GM12878 (cell line): ENCODE measurements around the gene EPN1. TPM values are rescaled to one million over a fixed set of nuclear protein-coding genes. Genes with fewer than 3 reads are reported as not detected.
A peak's percentile ranks its signal among the peaks of the same experiment; 100 is the strongest.

Experiments
- ATF7 ChIP-seq: fragments of 450-650 bp; IDR thresholded peaks from 2 replicates; pipeline ENCODE4 v1.6.1; 2016; ENCODE audit warnings: low read depth, mild to moderate bottlenecking
- BACH1 ChIP-seq: fragments of 450-650 bp; IDR thresholded peaks from 2 replicates; pipeline ENCODE4 v1.6.1; 2017; ENCODE audit warnings: mild to moderate bottlenecking, borderline replicate concordance
- BHLHE40 ChIP-seq, 2 experiments: fragments of 450-650 bp in 1 of 2; IDR thresholded peaks; 2 replicates each; pipeline ENCODE4 v1.6.1; 2011 to 2017; ENCODE audit warnings: low read depth in 2 of 2, borderline replicate concordance in 1 of 2, improper control_type of control experiment in 1 of 2, low read length in 1 of 2, mild to moderate bottlenecking in 1 of 2
- CBFB ChIP-seq: IDR thresholded peaks from 2 replicates; pipeline ENCODE4 v1.6.1; 2016; ENCODE audit warnings: antibody characterized with exemption, low read depth
- CREB1 ChIP-seq: IDR thresholded peaks from 2 replicates; pipeline ENCODE4 v1.6.1; 2012; ENCODE audit warnings: low read depth, mild to moderate bottlenecking, inconsistent platforms
- CREM ChIP-seq: IDR thresholded peaks from 2 replicates; pipeline ENCODE4 v1.6.1; 2014; ENCODE audit warnings: antibody characterized with exemption, low read depth
- DPF2 ChIP-seq: fragments of 450-650 bp; IDR thresholded peaks from 2 replicates; pipeline ENCODE4 v1.6.1; 2017; ENCODE audit warnings: mild to moderate bottlenecking
- EED ChIP-seq: sonication (generic); IDR thresholded peaks from 2 replicates; pipeline ENCODE4 v1.6.1; 2016; ENCODE audit warnings: antibody characterized with exemption, low read depth
- FOXM1 ChIP-seq: IDR thresholded peaks from 2 replicates; pipeline ENCODE4 v1.6.1; 2012; ENCODE audit warnings: low read depth, mild to moderate bottlenecking, inconsistent platforms, low read length, moderate library complexity
- GABPA ChIP-seq: IDR thresholded peaks from 2 replicates; pipeline ENCODE4 v1.6.1; 2014; ENCODE audit warnings: antibody characterized with exemption, low read depth, mild to moderate bottlenecking, inconsistent platforms
- IKZF2 ChIP-seq, 2 experiments: fragments of 450-650 bp; IDR thresholded peaks; 2 replicates each; pipeline ENCODE4 v1.6.1; 2017; ENCODE audit warnings: mild to moderate bottlenecking in 2 of 2, moderate library complexity in 2 of 2
- MYB ChIP-seq: fragments of 150-350 bp; IDR thresholded peaks from 2 replicates; pipeline ENCODE4 v1.6.1; 2014; ENCODE audit warnings: mild to moderate bottlenecking, low read depth, low read length, borderline replicate concordance
- NR2C1 ChIP-seq: fragments of 450-650 bp; IDR thresholded peaks from 2 replicates; pipeline ENCODE4 v1.6.1; 2017; ENCODE audit warnings: antibody characterized with exemption, mild to moderate bottlenecking, moderate library complexity
- NR2F1 ChIP-seq: fragments of 450-650 bp; conservative IDR thresholded peaks from 2 replicates; pipeline ENCODE4 v1.6.1; 2017; ENCODE audit warnings: mild to moderate bottlenecking
- PAX8 ChIP-seq: fragments of 450-650 bp; IDR thresholded peaks from 2 replicates; pipeline ENCODE4 v1.6.1; 2017; ENCODE audit warnings: mild to moderate bottlenecking, moderate library complexity
- RCOR1 ChIP-seq: conservative IDR thresholded peaks from 2 replicates; pipeline ENCODE4 v1.6.1; 2012; ENCODE audit warnings: low read depth, low read length, improper control_type of control experiment
- TBL1XR1 ChIP-seq: IDR thresholded peaks from 2 replicates; pipeline ENCODE4 v1.6.1; 2012; ENCODE audit warnings: low read depth, low read length, improper control_type of control experiment
- ZBED1 ChIP-seq: IDR thresholded peaks from 2 replicates; pipeline ENCODE4 v1.6.1; 2016; ENCODE audit warnings: borderline replicate concordance
- ZNF384 ChIP-seq: IDR thresholded peaks from 2 replicates; pipeline ENCODE4 v1.6.1; 2012; ENCODE audit warnings: low read depth, mild to moderate bottlenecking, low read length, improper control_type of control experiment, borderline replicate concordance
- polyA plus RNA-seq, 11 experiments: library from polyadenylated mRNA; depleted of rRNA in 4 of 11; unstranded in 6 of 11; stranded (reverse) in 5 of 11; fragments of >200 nt; fragmentation: Nextera tagmentation in 4 of 11; fragmentation: Illumina TruSeq in 1 of 11; extraction: Ambion mirVana in 4 of 11; extraction: Trizol in 1 of 11; gene quantifications; 1 replicate in 1 of 11; 2 replicates in 10 of 11; pipeline versions ENCODE4 v1.2.1 to v1.2.3, GENCODE V29; 2011 to 2016; ENCODE audit warnings: inconsistent platforms in 2 of 11, missing spikeins in 2 of 11, low read depth in 1 of 11
- total RNA-seq, 4 experiments: library from RNA; depleted of rRNA in 3 of 4; stranded (reverse); fragments of >200 nt in 3 of 4; fragmentation: Illumina TruSeq in 1 of 4; extraction: Trizol in 1 of 4; gene quantifications; 2 replicates each; pipeline versions ENCODE4 v1.2.1 to v1.2.3, GENCODE V29; 2013 to 2021
- TF ChIP-seq, protein P1 (sequence below): IDR thresholded peaks from 2 replicates; pipeline ENCODE4 v1.6.1; 2011; ENCODE audit warnings: low read depth, low read length, improper control_type of control experiment, borderline replicate concordance
- TF ChIP-seq, protein P2 (sequence below): fragments of 450-650 bp; IDR thresholded peaks from 2 replicates; pipeline ENCODE4 v1.6.1; 2017; ENCODE audit warnings: low read depth, mild to moderate bottlenecking, moderate library complexity
- TF ChIP-seq, protein P3 (sequence below): fragments of 150-350 bp; IDR thresholded peaks from 2 replicates; pipeline ENCODE4 v1.6.1; 2014; ENCODE audit warnings: mild to moderate bottlenecking, low read depth, low read length
- TF ChIP-seq, protein P4 (sequence below): IDR thresholded peaks from 2 replicates; pipeline ENCODE4 v1.6.1; 2012; ENCODE audit warnings: low read depth, low read length, improper control_type of control experiment
- TF ChIP-seq, protein P5 (sequence below): fragments of 450-650 bp; IDR thresholded peaks from 2 replicates; pipeline ENCODE4 v1.6.1; 2016; ENCODE audit warnings: mild to moderate bottlenecking

EPN1 gene
- total and polyA plus RNA-seq, 10 of the 15 experiments (the other 5 are each of a cell fraction or from before 2014, with no cell fraction given): 0.11 to 88.5 (median 10.6) TPM

DNA sequence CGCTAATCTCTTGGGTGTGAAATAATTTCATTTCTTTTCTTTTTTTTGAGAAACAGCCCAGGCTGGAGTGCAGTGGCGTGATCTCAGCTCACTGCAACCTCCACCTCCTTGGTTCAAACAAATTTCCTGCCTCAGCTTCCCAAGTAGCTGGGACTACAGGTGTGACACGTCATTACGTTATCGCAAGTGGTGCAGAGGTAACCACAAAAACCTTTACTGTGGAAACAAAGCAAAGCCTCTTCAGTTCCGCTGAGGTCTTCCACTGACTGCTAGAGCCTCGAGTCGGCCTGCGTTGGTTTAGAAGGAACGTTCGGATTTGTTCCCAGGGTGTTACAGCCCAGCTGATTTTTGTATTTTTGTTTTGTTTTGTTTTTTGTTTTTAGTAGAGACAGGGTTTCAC, 48.7 kb upstream of the EPN1 start (continued):
- no peak for TF ChIP-seq BACH1
- no peak for TF ChIP-seq NR2C1
- TF ChIP-seq, protein P1, sequence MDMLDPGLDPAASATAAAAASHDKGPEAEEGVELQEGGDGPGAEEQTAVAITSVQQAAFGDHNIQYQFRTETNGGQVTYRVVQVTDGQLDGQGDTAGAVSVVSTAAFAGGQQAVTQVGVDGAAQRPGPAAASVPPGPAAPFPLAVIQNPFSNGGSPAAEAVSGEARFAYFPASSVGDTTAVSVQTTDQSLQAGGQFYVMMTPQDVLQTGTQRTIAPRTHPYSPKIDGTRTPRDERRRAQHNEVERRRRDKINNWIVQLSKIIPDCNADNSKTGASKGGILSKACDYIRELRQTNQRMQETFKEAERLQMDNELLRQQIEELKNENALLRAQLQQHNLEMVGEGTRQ: no peak
- no peak for TF ChIP-seq MYB
- TF ChIP-seq, protein P2, sequence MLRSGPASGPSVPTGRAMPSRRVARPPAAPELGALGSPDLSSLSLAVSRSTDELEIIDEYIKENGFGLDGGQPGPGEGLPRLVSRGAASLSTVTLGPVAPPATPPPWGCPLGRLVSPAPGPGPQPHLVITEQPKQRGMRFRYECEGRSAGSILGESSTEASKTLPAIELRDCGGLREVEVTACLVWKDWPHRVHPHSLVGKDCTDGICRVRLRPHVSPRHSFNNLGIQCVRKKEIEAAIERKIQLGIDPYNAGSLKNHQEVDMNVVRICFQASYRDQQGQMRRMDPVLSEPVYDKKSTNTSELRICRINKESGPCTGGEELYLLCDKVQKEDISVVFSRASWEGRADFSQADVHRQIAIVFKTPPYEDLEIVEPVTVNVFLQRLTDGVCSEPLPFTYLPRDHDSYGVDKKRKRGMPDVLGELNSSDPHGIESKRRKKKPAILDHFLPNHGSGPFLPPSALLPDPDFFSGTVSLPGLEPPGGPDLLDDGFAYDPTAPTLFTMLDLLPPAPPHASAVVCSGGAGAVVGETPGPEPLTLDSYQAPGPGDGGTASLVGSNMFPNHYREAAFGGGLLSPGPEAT: peak; percentile 44; the same call in 1 of the 2 replicates
- peak; percentile 81 to 85 for TF ChIP-seq IKZF2 (IDR thresholded peaks at IDR 0.05)
- TF ChIP-seq, protein P3, sequence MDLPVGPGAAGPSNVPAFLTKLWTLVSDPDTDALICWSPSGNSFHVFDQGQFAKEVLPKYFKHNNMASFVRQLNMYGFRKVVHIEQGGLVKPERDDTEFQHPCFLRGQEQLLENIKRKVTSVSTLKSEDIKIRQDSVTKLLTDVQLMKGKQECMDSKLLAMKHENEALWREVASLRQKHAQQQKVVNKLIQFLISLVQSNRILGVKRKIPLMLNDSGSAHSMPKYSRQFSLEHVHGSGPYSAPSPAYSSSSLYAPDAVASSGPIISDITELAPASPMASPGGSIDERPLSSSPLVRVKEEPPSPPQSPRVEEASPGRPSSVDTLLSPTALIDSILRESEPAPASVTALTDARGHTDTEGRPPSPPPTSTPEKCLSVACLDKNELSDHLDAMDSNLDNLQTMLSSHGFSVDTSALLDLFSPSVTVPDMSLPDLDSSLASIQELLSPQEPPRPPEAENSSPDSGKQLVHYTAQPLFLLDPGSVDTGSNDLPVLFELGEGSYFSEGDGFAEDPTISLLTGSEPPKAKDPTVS: no peak
- TF ChIP-seq FOXM1: 0 out of 2 replicates have a peak, but pooled peaks have one; percentile 15
- peak; percentile 91 for TF ChIP-seq EED
- TF ChIP-seq CBFB: peak; percentile 54; the same call in 1 of the 2 replicates
- TF ChIP-seq PAX8: no peak
- TF ChIP-seq, protein P4, sequence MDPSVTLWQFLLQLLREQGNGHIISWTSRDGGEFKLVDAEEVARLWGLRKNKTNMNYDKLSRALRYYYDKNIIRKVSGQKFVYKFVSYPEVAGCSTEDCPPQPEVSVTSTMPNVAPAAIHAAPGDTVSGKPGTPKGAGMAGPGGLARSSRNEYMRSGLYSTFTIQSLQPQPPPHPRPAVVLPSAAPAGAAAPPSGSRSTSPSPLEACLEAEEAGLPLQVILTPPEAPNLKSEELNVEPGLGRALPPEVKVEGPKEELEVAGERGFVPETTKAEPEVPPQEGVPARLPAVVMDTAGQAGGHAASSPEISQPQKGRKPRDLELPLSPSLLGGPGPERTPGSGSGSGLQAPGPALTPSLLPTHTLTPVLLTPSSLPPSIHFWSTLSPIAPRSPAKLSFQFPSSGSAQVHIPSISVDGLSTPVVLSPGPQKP: no peak
- TF ChIP-seq DPF2: 0 out of 2 replicates have a peak, but pooled peaks have one; percentile 53
- peak in 1 of 2 experiments; percentile 17; a peak in 1 of 4 replicates for TF ChIP-seq BHLHE40 (IDR thresholded peaks at IDR 0.05; ENCODE audit: borderline replicate concordance in 1 of 2, low read depth in 2 of 2, low read length in 1 of 2)
- TF ChIP-seq ZNF384: no peak
- TF ChIP-seq RCOR1: no peak
- TF ChIP-seq, protein P5, sequence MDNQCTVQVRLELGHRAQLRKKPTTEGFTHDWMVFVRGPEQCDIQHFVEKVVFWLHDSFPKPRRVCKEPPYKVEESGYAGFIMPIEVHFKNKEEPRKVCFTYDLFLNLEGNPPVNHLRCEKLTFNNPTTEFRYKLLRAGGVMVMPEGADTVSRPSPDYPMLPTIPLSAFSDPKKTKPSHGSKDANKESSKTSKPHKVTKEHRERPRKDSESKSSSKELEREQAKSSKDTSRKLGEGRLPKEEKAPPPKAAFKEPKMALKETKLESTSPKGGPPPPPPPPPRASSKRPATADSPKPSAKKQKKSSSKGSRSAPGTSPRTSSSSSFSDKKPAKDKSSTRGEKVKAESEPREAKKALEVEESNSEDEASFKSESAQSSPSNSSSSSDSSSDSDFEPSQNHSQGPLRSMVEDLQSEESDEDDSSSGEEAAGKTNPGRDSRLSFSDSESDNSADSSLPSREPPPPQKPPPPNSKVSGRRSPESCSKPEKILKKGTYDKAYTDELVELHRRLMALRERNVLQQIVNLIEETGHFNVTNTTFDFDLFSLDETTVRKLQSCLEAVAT: peak; percentile 25; the same call in 1 of the 2 replicates
- TF ChIP-seq TBL1XR1: no peak
- TF ChIP-seq CREM: peak; percentile 56; the same call in 1 of the 2 replicates
- no peak for TF ChIP-seq ZBED1
- TF ChIP-seq NR2F1: 0 out of 2 replicates have a peak, but pooled peaks have one; percentile 14
- TF ChIP-seq GABPA: 0 out of 2 replicates have a peak, but pooled peaks have one; percentile 34
- peak; percentile 48; the same call in 1 of the 2 replicates for TF ChIP-seq CREB1
- 0 out of 2 replicates have a peak, but pooled peaks have one; percentile 29 for TF ChIP-seq ATF7
